Ovary (tissue), 9 donors: ENCODE measurements around the gene ZMAT5. TPM values are rescaled to one million over a fixed set of nuclear protein-coding genes. Genes with fewer than 3 reads are reported as not detected.

Source experiments
- DNase-seq, 5 donors: peaks; one replicate each; pipeline ENCODE4 v3.0.0-alpha.2; 2019 to 2020
- H3K27ac ChIP-seq, 2 donors: fragments of 200-600 bp; one replicate each; pipeline versions ENCODE4 v1.5.1 to v1.8.0; 2019 to 2022
- H3K27me3 ChIP-seq: fragments of 200-600 bp; one replicate; pipeline ENCODE4 v1.8.0; 2022
- H3K36me3 ChIP-seq: fragments of 200-600 bp; sonication (generic); one replicate; pipeline ENCODE4 v1.5.1; 2019
- H3K4me1 ChIP-seq: one replicate; pipeline ENCODE4 v1.8.1; 2013; ENCODE audit warnings: mild to moderate bottlenecking, moderate library complexity; ENCODE audit not compliant: insufficient read depth
- H3K4me3 ChIP-seq: fragments of 200-600 bp; sonication (generic); one replicate; pipeline ENCODE4 v1.5.1; 2017
- H3K9me3 ChIP-seq, 2 donors: fragments of 200-600 bp in 1 of 2; sonication (generic) in 1 of 2; one replicate each; pipeline versions ENCODE4 v1.5.1 to v1.8.1; 2013 to 2019; ENCODE audit warnings: mild to moderate bottlenecking in 1 of 2, moderate library complexity in 1 of 2
- EP300 ChIP-seq: sonication (generic); formaldehyde crosslinking; IDR thresholded peaks from one replicate; pipeline ENCODE4 v1.6.1; 2017; ENCODE audit warnings: antibody characterized with exemption
- POLR2A ChIP-seq: fragments of 450-650 bp; IDR thresholded peaks from one replicate; pipeline ENCODE4 v1.6.1; 2017; ENCODE audit warnings: antibody characterized with exemption, mild to moderate bottlenecking, moderate library complexity
- WGBS, 3 donors: extraction: QIAGEN DNeasy Blood & Tissue Kit in 1 of 3; methylation state at CpG; one replicate each; pipeline versions ENCODE4 v1.1.5 to v1.1.7; 2013 to 2017; 5-methylcytosine and 5-hydroxymethylcytosine counted together
- intact Hi-C, 4 donors: fragments of 100-400 bp; cut with DNase I; formaldehyde crosslinking; loops; one replicate each; pipeline versions ENCODE4 v1.11.0 to v1.15.1; 2022 to 2023
- polyA plus RNA-seq, 2 donors: library from polyadenylated mRNA; stranded (reverse); fragments of 200-250 nt in 1 of 2; fragments of 350-450 nt in 1 of 2; fragmentation: Illumina TruSeq in 1 of 2; extraction: RNeasy Lipid Tissue Mini Kit (QIAGEN cat#74804) in 1 of 2; gene quantifications; one replicate each; pipeline ENCODE4 v1.2.3, GENCODE V29; 2013 to 2014
- total RNA-seq, 7 donors: library from RNA; depleted of rRNA in 2 of 7; stranded (reverse); fragments of >200 nt in 2 of 7; fragmentation: NEBNext Ultra II Directional in 3 of 7; extraction: Animal tissue kit (Norgen Biotek cat#: 25700) in 3 of 7; gene quantifications; one replicate each; pipeline versions ENCODE4 v1.1.0 to v1.2.4, GENCODE V29; 2016 to 2023
- TF ChIP-seq, protein P1 (sequence below), 3 donors: fragments of 450-650 bp in 2 of 3; fragments of 200-600 bp in 1 of 3; IDR thresholded peaks; one replicate each; pipeline versions ENCODE4 v1.5.1 to v1.8.0; 2016 to 2022; ENCODE audit warnings: antibody characterized with exemption in 3 of 3, mild to moderate bottlenecking in 1 of 3
- donor health status: DM: no; HTN: no; CAD: no; lungs with moderate emphysema.
- donor health status: DM: no; HTN: no; CAD: no.
- donor health status: Bipolar disorder and iron deficiency.
- donor health status: DM: yes; HTN: yes; CAD: no.
- donor health status: DM: no; HTN: no; CAD: no.
- donor health status: DM: yes; HTN: yes; CAD: no.

ZMAT5 gene
- total and polyA plus RNA-seq, 9 donors: 5.7 to 27.2 (median 21.4) TPM

DNA sequence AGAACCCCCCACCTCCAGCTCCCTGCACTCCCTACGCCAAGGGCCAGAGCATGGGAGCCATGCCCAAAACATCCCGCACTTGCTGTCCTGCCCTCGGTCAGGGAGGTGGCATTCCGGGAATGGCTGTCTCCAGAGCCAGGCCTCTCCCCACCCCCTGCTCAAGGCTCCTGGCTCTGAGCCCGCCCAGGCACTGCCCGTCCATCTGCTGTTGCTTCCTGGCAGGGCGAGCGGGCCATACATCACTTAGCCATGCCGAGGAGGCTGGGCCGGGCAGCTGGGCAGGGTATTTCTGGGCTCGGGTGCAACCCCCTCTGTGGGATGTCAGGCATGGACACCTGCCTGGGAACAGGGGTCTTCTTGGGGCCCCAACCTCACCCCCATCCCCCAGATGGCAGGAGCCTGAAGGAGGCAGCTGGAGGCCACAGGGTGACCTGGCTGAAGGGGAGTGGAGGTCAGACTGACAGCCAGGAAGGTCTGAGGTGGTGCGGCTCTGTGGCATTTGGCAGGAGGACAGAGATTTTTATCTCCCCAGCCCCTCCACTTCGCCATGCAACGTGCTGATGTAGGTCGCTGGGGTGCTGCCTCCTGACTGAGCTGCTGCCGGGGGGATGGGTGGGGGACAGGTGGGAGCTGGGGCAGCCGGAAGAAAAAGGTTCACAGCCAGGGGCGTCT lies 55.7 kb downstream of the ZMAT5 start:
- WGBS, 3 donors: 27 to 49% (median 32%) methylated on average over 16 to 18 of the region's 18 CpGs
- intact Hi-C loops: no loop called here
- H3K36me3 ChIP-seq: no peaks in the 10 kb centered on the region
- H3K9me3 ChIP-seq: no peaks in the 10 kb centered on the region
- DNase-seq: no peak
- H3K4me1 ChIP-seq: no peaks in the 10 kb centered on the region
- H3K4me3 ChIP-seq: no peak overlapping the region
- no peaks in the 10 kb centered on the region for H3K27me3 ChIP-seq
- TF ChIP-seq, protein P1, sequence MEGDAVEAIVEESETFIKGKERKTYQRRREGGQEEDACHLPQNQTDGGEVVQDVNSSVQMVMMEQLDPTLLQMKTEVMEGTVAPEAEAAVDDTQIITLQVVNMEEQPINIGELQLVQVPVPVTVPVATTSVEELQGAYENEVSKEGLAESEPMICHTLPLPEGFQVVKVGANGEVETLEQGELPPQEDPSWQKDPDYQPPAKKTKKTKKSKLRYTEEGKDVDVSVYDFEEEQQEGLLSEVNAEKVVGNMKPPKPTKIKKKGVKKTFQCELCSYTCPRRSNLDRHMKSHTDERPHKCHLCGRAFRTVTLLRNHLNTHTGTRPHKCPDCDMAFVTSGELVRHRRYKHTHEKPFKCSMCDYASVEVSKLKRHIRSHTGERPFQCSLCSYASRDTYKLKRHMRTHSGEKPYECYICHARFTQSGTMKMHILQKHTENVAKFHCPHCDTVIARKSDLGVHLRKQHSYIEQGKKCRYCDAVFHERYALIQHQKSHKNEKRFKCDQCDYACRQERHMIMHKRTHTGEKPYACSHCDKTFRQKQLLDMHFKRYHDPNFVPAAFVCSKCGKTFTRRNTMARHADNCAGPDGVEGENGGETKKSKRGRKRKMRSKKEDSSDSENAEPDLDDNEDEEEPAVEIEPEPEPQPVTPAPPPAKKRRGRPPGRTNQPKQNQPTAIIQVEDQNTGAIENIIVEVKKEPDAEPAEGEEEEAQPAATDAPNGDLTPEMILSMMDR (IDR thresholded peaks at IDR 0.05): no peak
- TF ChIP-seq POLR2A (no peak), EP300 (no peak)
- no peak overlapping the region for H3K27ac ChIP-seq

DNA sequence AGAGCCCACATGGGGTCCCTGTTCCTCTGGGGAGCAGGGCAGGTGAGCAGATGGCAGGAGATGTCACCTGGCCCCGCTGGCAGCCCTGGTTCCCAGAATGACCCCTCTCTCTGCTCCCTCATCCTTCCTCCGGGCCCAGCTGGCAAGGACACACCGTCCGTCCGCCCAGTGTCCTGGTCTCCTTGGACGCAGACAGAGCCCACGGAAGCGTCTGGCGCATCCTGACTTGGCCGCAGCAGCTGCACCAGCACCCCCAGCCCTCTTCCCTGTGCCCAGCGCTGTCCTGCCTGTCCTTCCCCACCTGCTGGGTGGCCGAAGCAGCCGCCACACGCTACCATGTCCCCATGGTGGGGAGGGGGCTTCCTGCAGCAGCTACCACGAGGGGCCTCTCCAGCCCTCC lies 56.6 kb downstream of the ZMAT5 start:
- H3K4me1 ChIP-seq: no peaks in the 10 kb centered on the region
- H3K4me3 ChIP-seq: no peak overlapping the region
- TF ChIP-seq, protein P1 (IDR thresholded peaks at IDR 0.05): no peak
- no peak for TF ChIP-seq POLR2A
- no peak for TF ChIP-seq EP300
- H3K27ac ChIP-seq: no peak overlapping the region
- no peaks in the 10 kb centered on the region for H3K27me3 ChIP-seq
- no peak for DNase-seq
- H3K9me3 ChIP-seq: no peaks in the 10 kb centered on the region
- intact Hi-C loops: no loop called here
- H3K36me3 ChIP-seq: no peaks in the 10 kb centered on the region
- WGBS, 3 donors: 63 to 75% (median 69%) methylated on average over 14 to 15 of the region's 15 CpGs

DNA sequence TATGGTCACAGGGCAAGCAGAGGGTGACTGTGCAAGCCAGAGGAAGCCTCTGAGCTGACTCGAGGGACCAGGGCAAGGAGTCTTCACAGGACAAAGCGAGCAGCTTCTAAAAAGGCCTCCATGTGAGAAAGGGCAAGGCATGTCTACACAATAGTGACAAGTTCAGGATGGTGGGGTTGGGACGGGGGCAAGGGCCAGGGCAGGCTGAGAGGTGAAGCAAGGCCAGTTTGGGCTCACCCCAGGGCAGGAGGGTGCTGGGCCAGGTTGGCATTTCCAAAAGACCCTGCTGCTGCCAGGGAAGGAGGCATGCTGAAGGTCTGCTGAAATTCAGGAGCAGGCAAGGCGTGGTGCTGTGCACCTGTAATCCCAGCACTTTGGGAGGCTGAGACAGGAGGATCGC lies 59.3 kb downstream of the ZMAT5 start:
- Histone ChIP-seq H3K27ac (no peak overlapping the region), H3K9me3 (no peaks in the 10 kb centered on the region), H3K36me3 (no peaks in the 10 kb centered on the region), H3K4me3 (no peak overlapping the region), H3K27me3 (no peaks in the 10 kb centered on the region), H3K4me1 (no peaks in the 10 kb centered on the region)
- 82 to 87% (median 86%) methylated on average over 5 of the region's 5 CpGs for WGBS, 3 donors
- TF ChIP-seq EP300 (no peak), POLR2A (no peak)
- TF ChIP-seq, protein P1 (IDR thresholded peaks at IDR 0.05): no peak
- intact Hi-C loops: no loop called here
- no peak for DNase-seq

DNA sequence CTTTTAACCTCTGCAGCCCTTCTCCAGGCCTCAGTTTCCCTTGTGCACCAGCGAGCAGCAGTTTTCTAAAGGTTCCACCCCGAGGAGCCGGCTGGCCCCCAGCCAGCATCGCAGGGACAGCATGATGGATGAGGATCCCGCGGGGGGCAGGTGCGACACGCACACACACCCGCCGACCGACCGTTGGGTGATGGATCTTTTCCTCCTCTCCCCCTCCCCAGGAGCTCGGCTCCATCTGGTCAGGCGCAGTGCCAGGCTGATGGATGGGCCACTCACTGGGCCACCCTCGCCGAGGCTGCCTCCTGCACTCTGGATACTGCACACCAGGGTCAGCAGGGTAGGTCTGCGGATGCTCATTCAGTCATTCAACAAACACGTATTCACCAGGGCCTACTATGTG lies 59.8 kb downstream of the ZMAT5 start:
- intact Hi-C loops: no loop called here
- H3K4me3 ChIP-seq: no peak overlapping the region
- H3K27ac ChIP-seq: no peak overlapping the region
- no peak for DNase-seq
- WGBS, 3 donors: 28 to 34% (median 28%) methylated on average over 18 of the region's 18 CpGs
- H3K27me3 ChIP-seq: no peaks in the 10 kb centered on the region
- H3K4me1 ChIP-seq: no peaks in the 10 kb centered on the region
- TF ChIP-seq, protein P1 (IDR thresholded peaks at IDR 0.05): no peak
- TF ChIP-seq EP300 (no peak), POLR2A (no peak)
- no peaks in the 10 kb centered on the region for H3K9me3 ChIP-seq
- H3K36me3 ChIP-seq: no peaks in the 10 kb centered on the region
